ACHN (cell line): ENCODE results near the gene AAMP.

ENCODE experiments used
- DNase-seq: peaks from one replicate; pipeline ENCODE4 v3.0.0-alpha.2; 2015
- in situ Hi-C: cut with HindIII; loops from 2 replicates; pipeline ENCODE4 v1.10.0; 2017; ENCODE audit warnings: low sequenced_read_pairs, low pct_ligation_motif_present, low pct_unique_long_range_greater_than_20kb

Gene AAMP

GRCh38 chr2:218238887-218239286, 31.1 kb downstream of the AAMP start:
- DNase-seq, result no peak
- in situ Hi-C loops, result no loop called here

GRCh38 chr2:218236829-218237228, 33.1 kb downstream of the AAMP start:
- in situ Hi-C loops, result no loop called here

GRCh38 chr2:218235017-218235416, 34.9 kb downstream of the AAMP start:
- in situ Hi-C loops, result no loop called here
- no peak for DNase-seq

More at GRCh38 chr2:218236829-218237228, 33.1 kb downstream of the AAMP start:
- no peak for DNase-seq

GRCh38 chr2:218234521-218234920, 35.4 kb downstream of the AAMP start:
- in situ Hi-C loops, result no loop called here

GRCh38 chr2:218233543-218233942, 36.4 kb downstream of the AAMP start:
- in situ Hi-C loops, result no loop called here
- no peak for DNase-seq

More at GRCh38 chr2:218234521-218234920, 35.4 kb downstream of the AAMP start:
- no peak for DNase-seq

GRCh38 chr2:218230882-218231281, 39.1 kb downstream of the AAMP start:
- in situ Hi-C loops, result no loop called here
- peak; percentile 93 for DNase-seq

GRCh38 chr2:218229851-218230250, 40.1 kb downstream of the AAMP start:
- in situ Hi-C loops, result no loop called here
- DNase-seq, result peak; percentile 43

- in situ Hi-C loops, result no loop called here
- DNase-seq, result peak; percentile 79
Measured at GRCh38 chr2:218229239-218229638, 40.7 kb downstream of the AAMP start.

- peak; percentile 28 for DNase-seq
- in situ Hi-C loops, result no loop called here
Measured at GRCh38 chr2:218228366-218229090, 41.4 kb downstream of the AAMP start.

- no peak for DNase-seq
- in situ Hi-C loops, result no loop called here
Measured at GRCh38 chr2:218226903-218227302, 43.0 kb downstream of the AAMP start.

GRCh38 chr2:218224186-218224585, 45.8 kb downstream of the AAMP start:
- DNase-seq, result no peak
- in situ Hi-C loops, result no loop called here

- DNase-seq, result no peak
- in situ Hi-C loops, result no loop called here
Measured at GRCh38 chr2:218223046-218223445, 46.9 kb downstream of the AAMP start.

GRCh38 chr2:218221000-218221399, 48.9 kb downstream of the AAMP start:
- in situ Hi-C loops, result no loop called here
- no peak for DNase-seq

GRCh38 chr2:218219934-218220333, 50.0 kb downstream of the AAMP start:
- in situ Hi-C loops, result no loop called here
- DNase-seq, result no peak

GRCh38 chr2:218218268-218219185, 51.4 kb downstream of the AAMP start:
- in situ Hi-C loops, result no loop called here
- DNase-seq, result no peak

- in situ Hi-C loops, result no loop called here
- DNase-seq, result peak; percentile 55
Measured at GRCh38 chr2:218217360-218218267, 52.3 kb downstream of the AAMP start.

- in situ Hi-C loops, result no loop called here
- peak; percentile 97 for DNase-seq
Measured at GRCh38 chr2:218216674-218217359, 53.1 kb downstream of the AAMP start, which contains the start of gene ARPC2. ARPC2 (plus strand) TSS chr2:218217189; CDS start chr2:218217471, 282 bp downstream.

GRCh38 chr2:218216336-218216673, 53.6 kb downstream of the AAMP start:
- in situ Hi-C loops, result no loop called here
- no peak for DNase-seq
